NK-92 (cell line): Measurements from ENCODE around the gene FALEC.
"Not testable (repeated sequence)": the region's sequence is repeated elsewhere in the genome, so short reads cannot be mapped to it uniquely, and the experiment has no call there.

Experiments used
- DNase-seq: peaks from one replicate; lab custom pipeline; 2025; ENCODE audit not compliant: unreplicated experiment; lab: John Stamatoyannopoulos, UW

The FALEC gene

GRCh38 chr1:150573648-150574071 is 58.1 kb downstream of the FALEC start:
- DNase-seq, result not testable (repeated sequence)

- no peak for DNase-seq
Measured at GRCh38 chr1:150574260-150575071, 58.9 kb downstream of the FALEC start.

DNA sequence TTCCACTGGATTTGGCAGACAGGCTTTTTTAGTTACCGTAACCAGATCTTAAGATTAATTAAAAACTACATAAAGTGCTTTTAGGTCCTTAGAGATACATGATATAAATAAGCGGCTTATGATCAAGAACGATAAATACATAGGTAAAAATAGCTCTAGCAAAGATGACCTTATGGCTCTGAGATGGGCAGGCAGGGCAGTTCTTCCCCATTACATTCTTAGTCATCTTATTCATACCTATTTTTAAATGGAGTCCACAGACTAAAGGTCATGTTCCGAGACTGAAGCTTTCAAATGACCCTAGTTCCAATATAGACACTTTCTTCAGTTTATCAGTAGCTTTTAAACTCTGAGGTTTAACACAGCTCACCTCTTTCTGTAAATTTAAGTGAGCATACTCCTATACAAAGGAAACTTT is 59.5 kb downstream of the FALEC start:
- DNase-seq, result no peak

DNA sequence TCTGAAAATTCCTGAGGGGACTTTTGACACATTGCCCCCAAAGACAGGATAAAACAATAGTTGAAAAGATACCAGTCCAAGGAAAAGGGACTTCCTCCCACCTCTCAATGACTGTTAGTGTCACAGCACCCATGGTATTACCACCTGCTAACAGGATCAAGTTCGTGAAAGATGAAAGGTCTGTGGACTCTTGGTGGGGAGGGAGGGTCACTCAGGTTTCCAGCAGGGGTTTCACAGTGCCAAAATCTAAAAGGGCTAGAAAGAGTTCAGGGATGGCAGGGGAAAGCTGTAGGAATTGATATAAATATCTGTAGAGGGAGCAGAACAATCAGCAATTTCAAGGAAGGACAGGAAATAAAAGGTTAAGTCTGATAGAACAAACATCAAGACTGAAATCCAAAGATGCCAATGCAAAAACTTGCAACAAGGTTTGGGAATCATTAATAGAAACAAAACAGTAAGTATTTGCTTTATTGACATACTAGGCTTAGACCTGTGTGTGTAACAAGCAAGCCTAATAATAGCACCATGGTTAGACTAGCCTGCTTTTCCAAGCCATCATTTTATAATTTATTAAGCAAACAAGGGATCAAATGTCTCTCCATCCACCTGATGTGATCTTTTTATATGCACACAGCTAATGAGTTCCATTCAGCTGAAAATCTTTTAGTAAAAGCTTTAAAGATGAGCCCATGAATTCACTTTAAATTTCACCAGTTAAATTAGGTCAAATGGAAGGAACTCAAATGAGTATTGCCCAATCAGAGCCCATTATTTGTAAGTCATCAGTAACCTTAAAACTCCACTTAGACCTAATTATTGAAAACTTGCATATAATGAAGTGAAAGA is 60.2 kb downstream of the FALEC start:
- no peak for DNase-seq

DNA sequence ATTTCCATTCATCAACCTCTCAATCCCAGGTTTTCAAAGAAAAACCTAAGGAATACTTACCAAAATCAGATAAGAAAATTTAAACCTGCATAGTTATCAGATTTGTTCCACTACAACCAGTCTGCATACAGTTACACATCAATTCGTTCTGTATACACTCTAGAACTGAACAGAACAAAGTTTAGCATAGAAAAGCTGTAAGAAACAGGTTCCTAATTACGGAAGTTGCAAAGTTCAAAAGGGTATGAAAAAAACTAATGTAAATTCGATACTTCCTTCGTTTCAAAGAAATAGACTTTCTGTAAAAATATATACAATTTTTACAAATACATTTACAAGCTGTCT is 60.8 kb downstream of the FALEC start:
- DNase-seq, result no peak

DNA sequence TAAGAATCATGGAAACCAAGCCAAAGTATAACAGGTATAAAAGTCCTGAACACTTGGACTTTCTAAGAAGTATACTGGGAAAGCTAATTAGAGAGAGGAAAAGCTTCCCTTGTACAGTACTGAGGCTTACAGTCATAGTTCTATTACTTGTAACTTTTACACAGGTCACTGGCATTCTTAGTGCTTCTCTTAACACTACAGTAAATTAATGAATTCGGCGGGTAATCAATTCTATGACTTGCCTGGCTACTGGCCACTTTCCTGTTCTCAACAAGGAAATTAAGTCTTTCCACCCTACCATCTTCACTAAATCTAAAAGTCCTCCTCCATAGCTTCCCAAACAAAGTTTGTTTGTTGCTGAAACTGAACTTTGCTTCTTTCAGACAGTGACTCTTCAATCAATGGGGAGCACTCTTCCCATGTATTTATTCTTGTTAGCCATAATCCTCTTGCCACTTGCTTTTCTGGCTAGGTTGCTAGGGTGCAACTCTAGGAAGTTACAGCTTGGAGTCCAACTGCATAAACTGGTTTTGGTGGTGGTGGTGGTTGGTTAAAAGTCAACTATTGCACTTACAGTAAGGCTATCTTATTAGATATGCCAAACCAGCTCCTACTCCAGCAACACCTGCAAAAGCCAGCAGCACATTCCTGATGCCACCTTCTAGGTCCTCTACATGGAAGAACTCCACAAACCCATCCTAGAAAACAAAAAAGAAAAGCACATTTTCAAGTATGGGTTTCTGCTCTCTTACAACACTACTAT is 61.4 kb downstream of the FALEC start:
- DNase-seq, result no peak

- DNase-seq, result no peak
Measured at GRCh38 chr1:150577557-150578271, 62.2 kb downstream of the FALEC start.

GRCh38 chr1:150578272-150579109 is 62.9 kb downstream of the FALEC start:
- DNase-seq, result no peak

- DNase-seq, result no peak
Measured at GRCh38 chr1:150579110-150579944, 63.8 kb downstream of the FALEC start, which contains the start of gene MCL1. Gene MCL1, minus strand, starts transcription at chr1:150579610. Its CDS starts 80 bp downstream, at chr1:150579530.

GRCh38 chr1:150579945-150580642 is 64.5 kb downstream of the FALEC start:
- no peak for DNase-seq

GRCh38 chr1:150580966-150581365 is 65.4 kb downstream of the FALEC start:
- not testable (repeated sequence) for DNase-seq

DNA sequence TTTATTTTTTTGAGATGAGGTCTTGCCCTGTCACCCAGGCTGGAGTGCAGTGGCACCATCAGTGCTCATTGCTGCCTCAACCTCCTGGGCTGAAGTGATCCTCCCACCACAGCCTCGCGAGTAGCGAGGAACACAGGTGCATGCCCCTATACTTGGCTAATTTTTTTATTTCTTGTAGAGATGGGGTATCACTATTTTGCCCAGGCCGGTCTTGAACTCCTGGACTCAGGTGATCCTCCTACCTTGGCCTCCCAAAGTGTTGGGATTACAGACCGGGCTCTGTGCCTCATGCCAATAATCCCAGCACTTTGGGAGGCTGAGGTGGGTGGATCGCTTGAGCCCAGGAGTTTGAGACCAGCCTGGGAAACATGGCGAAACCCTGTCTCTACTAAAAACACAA is 65.9 kb downstream of the FALEC start:
- not testable (repeated sequence) for DNase-seq

GRCh38 chr1:150581962-150582361 is 66.4 kb downstream of the FALEC start:
- not testable (repeated sequence) for DNase-seq

DNA sequence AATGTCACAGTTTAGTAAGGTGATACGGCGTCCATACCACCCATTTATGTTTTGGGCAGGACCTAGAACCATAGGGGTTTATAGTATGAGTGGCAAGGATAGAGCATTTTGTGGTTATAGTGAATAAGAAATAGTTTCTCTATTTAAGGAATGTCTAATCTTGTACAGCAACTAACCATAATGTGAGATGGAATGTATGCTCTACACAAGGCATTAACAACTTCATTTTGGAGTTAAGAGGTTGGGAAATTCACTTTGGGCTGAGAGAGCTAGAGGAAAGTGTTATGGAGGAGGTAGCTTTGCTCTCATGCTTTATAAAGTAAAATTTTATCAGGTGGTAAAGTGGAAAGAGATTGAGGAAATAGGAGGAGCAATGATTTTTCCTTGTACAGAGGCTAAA is 66.8 kb downstream of the FALEC start:
- DNase-seq, result no peak
